HCT116 (cell line): ENCODE results near the gene RNF150. TPM values are rescaled to one million over a fixed set of nuclear protein-coding genes. Genes with fewer than 3 reads are reported as not detected.

ENCODE experiments used
- ATAC-seq: fragments of 200-7000 bp; cut with Tn5 transposase; 2 replicates; pipeline ENCODE4 v1.9.1; 2020; ENCODE audit warnings: mild to moderate bottlenecking, moderate library complexity
- BruUV-seq: library from RNA; stranded (reverse); fragments of 400-500 nt; replicated peaks from 2 replicates; lab custom pipeline; 2021; lab: Mats Ljungman, UMichigan
- CTCF ChIA-PET: fragments of 300-600 bp; sonication (Branson Sonifier 250); formaldehyde crosslinking; loops from one replicate; lab custom pipeline; 2021; ENCODE audit warnings: antibody characterized with exemption; lab: Charles Lee
- POLR2A ChIA-PET: fragments of 300-600, 350-600 bp; sonication (Branson Sonifier 250); formaldehyde crosslinking; loops from one replicate; lab custom pipeline; 2021; ENCODE audit warnings: antibody characterized with exemption; lab: Charles Lee
- RAD21 ChIA-PET, 2 experiments: fragments of 300-600 bp; sonication (Branson Sonifier 250); formaldehyde crosslinking; loops; one replicate each; lab custom pipeline; 2023; ENCODE audit warnings: low total read pairs in 2 of 2; ENCODE audit not compliant: uncharacterized antibody in 2 of 2, unreplicated experiment in 2 of 2, low non-redundant PET in 1 of 2; lab: Charles Lee
- DNase-seq: peaks from one replicate; pipeline ENCODE4 v3.0.0-alpha.2; 2010; ENCODE audit warnings: low read depth, low spot score
- H2AFZ ChIP-seq: fragments of 200-600 bp; shearing (Covaris generic), sonication (generic); 2 replicates; pipeline ENCODE4 v1.6.1; 2017; ENCODE audit warnings: low read depth, mixed run types, mixed read lengths, antibody characterized with exemption, low read length; ENCODE audit not compliant: poor library complexity, severe bottlenecking
- H3K27ac ChIP-seq: 2 replicates; pipeline ENCODE4 v1.5.1; 2012; ENCODE audit warnings: low read depth, low read length
- H3K27me3 ChIP-seq: fragments of 200-600 bp; sonication (generic); 2 replicates; pipeline ENCODE4 v1.6.1; 2016; ENCODE audit warnings: mixed run types, low read length, mixed read lengths; ENCODE audit not compliant: insufficient read depth
- H3K36me3 ChIP-seq, 2 experiments: fragments of 200-500 bp in 1 of 2; fragments of 200-600 bp in 1 of 2; sonication (Bioruptor generic) in 1 of 2; sonication (generic) in 1 of 2; 2 replicates each; pipeline versions ENCODE4 v1.5.1 to v1.6.1; 2014 to 2016; ENCODE audit warnings: low read length in 2 of 2, inconsistent platforms in 1 of 2, mixed read lengths in 1 of 2, mixed run types in 1 of 2; ENCODE audit not compliant: insufficient read depth in 2 of 2, control insufficient read depth in 1 of 2
- H3K4me1 ChIP-seq, 2 experiments: fragments of 200-600 bp in 1 of 2; sonication (generic) in 1 of 2; 2 replicates each; pipeline versions ENCODE4 v1.5.1 to v1.6.1; 2012 to 2017; ENCODE audit warnings: low read length in 2 of 2, inconsistent platforms in 1 of 2, mild to moderate bottlenecking in 1 of 2, mixed read lengths in 1 of 2, mixed run types in 1 of 2, moderate library complexity in 1 of 2; ENCODE audit not compliant: insufficient read depth in 2 of 2, control insufficient read depth in 1 of 2
- H3K4me2 ChIP-seq: fragments of 200-600 bp; sonication (generic); 2 replicates; pipeline ENCODE4 v1.6.1; 2017; ENCODE audit warnings: mixed run types, low read length, mixed read lengths
- H3K4me3 ChIP-seq, 2 experiments: fragments of 200-600 bp in 1 of 2; sonication (generic) in 1 of 2; replicated peaks in 1 of 2; 2 replicates each; pipeline ENCODE4 v1.5.1; 2011 to 2016; ENCODE audit warnings: low read length in 2 of 2, control low read depth in 1 of 2, low read depth in 1 of 2, mild to moderate bottlenecking in 1 of 2, mixed read lengths in 1 of 2, mixed run types in 1 of 2
- H3K79me2 ChIP-seq: fragments of 200-600 bp; sonication (generic); 2 replicates; pipeline ENCODE4 v1.6.1; 2017; ENCODE audit warnings: mild to moderate bottlenecking, mixed run types, low read length, moderate library complexity, mixed read lengths; ENCODE audit not compliant: insufficient read depth
- H3K9ac ChIP-seq: fragments of 200-600 bp; sonication (generic); 2 replicates; pipeline ENCODE4 v1.6.1; 2016; ENCODE audit warnings: low read length, mixed read lengths
- H3K9me2 ChIP-seq: fragments of 200-600 bp; sonication (generic), shearing (Covaris generic); 2 replicates; pipeline ENCODE4 v1.6.1; 2017; ENCODE audit warnings: mixed run types, mild to moderate bottlenecking, moderate library complexity; ENCODE audit not compliant: insufficient read depth
- H3K9me3 ChIP-seq, 2 experiments: fragments of 200-500 bp in 1 of 2; fragments of 200-600 bp in 1 of 2; sonication (Bioruptor generic) in 1 of 2; sonication (generic) in 1 of 2; 2 replicates each; pipeline ENCODE4 v1.6.1; 2014 to 2017; ENCODE audit warnings: low read length in 2 of 2, mixed read lengths in 2 of 2, inconsistent platforms in 1 of 2, low read depth in 1 of 2, mild to moderate bottlenecking in 1 of 2, mixed run types in 1 of 2, moderate library complexity in 1 of 2; ENCODE audit not compliant: control insufficient read depth in 1 of 2, insufficient read depth in 1 of 2
- H4K20me1 ChIP-seq: fragments of 200-600 bp; sonication (generic), shearing (Covaris generic); 2 replicates; pipeline ENCODE4 v1.6.1; 2017; ENCODE audit warnings: mixed run types, mild to moderate bottlenecking, moderate library complexity; ENCODE audit not compliant: insufficient read depth
- EGR1 ChIP-seq: IDR thresholded peaks from 2 replicates; pipeline ENCODE4 v1.6.1; 2012; ENCODE audit warnings: low read depth
- ELF1 ChIP-seq: IDR thresholded peaks from 2 replicates; pipeline ENCODE4 v1.6.1; 2012; ENCODE audit warnings: low read depth, borderline replicate concordance
- EZH2 ChIP-seq: fragments of 200-600 bp; sonication (generic); IDR thresholded peaks from 2 replicates; pipeline ENCODE4 v1.6.1; 2017; ENCODE audit warnings: antibody characterized with exemption, mixed run types
- FOSL1 ChIP-seq: IDR thresholded peaks from 2 replicates; pipeline ENCODE4 v1.6.1; 2012; ENCODE audit warnings: low read depth
- JUND ChIP-seq: IDR thresholded peaks from 2 replicates; pipeline ENCODE4 v1.6.1; 2012
- POLR2A ChIP-seq: IDR thresholded peaks from 2 replicates; pipeline ENCODE4 v1.7.0; 2011; ENCODE audit warnings: borderline replicate concordance; ENCODE audit not compliant: insufficient read depth, insufficient read length; ENCODE audit errors: extremely low read depth
- POLR2AphosphoS5 ChIP-seq: IDR thresholded peaks from 2 replicates; pipeline ENCODE4 v1.6.1; 2011; ENCODE audit warnings: mild to moderate bottlenecking, low read depth, low read length, moderate library complexity
- RAD21 ChIP-seq: IDR thresholded peaks from 2 replicates; pipeline ENCODE4 v1.6.1; 2012; ENCODE audit warnings: low read depth, mild to moderate bottlenecking
- SP1 ChIP-seq: IDR thresholded peaks from 2 replicates; pipeline ENCODE4 v1.6.1; 2012; ENCODE audit warnings: low read depth
- YY1 ChIP-seq: IDR thresholded peaks from 2 replicates; pipeline ENCODE4 v1.6.1; 2011; ENCODE audit warnings: low read length, low read depth, moderate library complexity, mild to moderate bottlenecking; ENCODE audit not compliant: insufficient replicate concordance; ENCODE audit errors: extremely low read depth
- ZFX ChIP-seq: fragments of 450-650 bp; IDR thresholded peaks from 2 replicates; pipeline ENCODE4 v1.6.1; 2017
- ZNF274 ChIP-seq: fragments of 200-500 bp; sonication (Bioruptor generic); IDR thresholded peaks from 2 replicates; pipeline ENCODE4 v1.6.1; 2014; ENCODE audit warnings: mild to moderate bottlenecking, low read depth, low read length, inconsistent platforms
- intact Hi-C: fragments of 100-400 bp; cut with micrococcal nuclease; formaldehyde crosslinking; loops from 2 replicates; pipeline ENCODE4 v1.10.0; 2022
- total RNA-seq: library from RNA; stranded (reverse); gene quantifications from one replicate; pipeline ENCODE4 v1.2.1, GENCODE V29; 2021; ENCODE audit not compliant: unreplicated experiment
- TF ChIP-seq, protein P1 (sequence below): IDR thresholded peaks from 2 replicates; pipeline ENCODE4 v1.6.1; 2011; ENCODE audit warnings: mild to moderate bottlenecking, low read length, moderate library complexity; ENCODE audit not compliant: insufficient replicate concordance; ENCODE audit errors: extremely low read depth
- TF ChIP-seq, protein P2 (sequence below), 3 experiments: fragments of 200-600 bp in 1 of 3; sonication (generic) in 1 of 3; IDR thresholded peaks in 2 of 3; conservative IDR thresholded peaks in 1 of 3; 2 replicates each; pipeline ENCODE4 v1.5.1; 2012 to 2017; ENCODE audit warnings: low read depth in 2 of 3, low read length in 2 of 3, antibody characterized with exemption in 1 of 3, borderline replicate concordance in 1 of 3, control low read depth in 1 of 3, mild to moderate bottlenecking in 1 of 3, mixed read lengths in 1 of 3, mixed run types in 1 of 3, moderate library complexity in 1 of 3; ENCODE audit not compliant: insufficient read depth in 1 of 3
- TF ChIP-seq, protein P3 (sequence below): IDR thresholded peaks from 2 replicates; pipeline ENCODE4 v1.6.1; 2012
- TF ChIP-seq, protein P4 (sequence below): IDR thresholded peaks from 2 replicates; pipeline ENCODE4 v1.6.1; 2012
- TF ChIP-seq, protein P5 (sequence below): IDR thresholded peaks from 2 replicates; pipeline ENCODE4 v1.6.1; 2012; ENCODE audit warnings: low read depth

The RNF150 gene
- total RNA-seq, 1 experiment from 2014 or later, result 0.07 TPM

DNA sequence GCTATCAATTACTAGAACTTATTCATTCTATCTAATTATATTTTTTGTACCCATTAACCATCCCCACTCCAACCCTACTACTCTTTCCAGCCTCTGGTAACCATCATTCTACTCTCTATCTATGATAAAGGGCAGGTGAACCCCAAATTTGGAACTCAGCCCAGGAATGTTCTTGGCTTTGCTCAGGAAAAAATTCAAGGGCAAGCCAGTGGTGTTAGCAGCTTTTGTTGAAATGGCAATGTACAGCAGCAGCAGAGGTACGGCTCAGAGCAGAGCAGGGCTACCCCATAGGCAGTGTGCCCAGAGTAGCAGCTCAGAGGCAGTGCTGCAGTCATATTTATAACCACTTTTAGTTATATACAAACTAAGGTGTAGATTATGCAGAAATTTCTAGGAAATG, 138.2 kb downstream of the RNF150 start:
- no peaks in the 10 kb centered on the region for H3K27me3 ChIP-seq
- H3K36me3 ChIP-seq, result no peaks in the 10 kb centered on the region
- no peak overlapping the region for H2AFZ ChIP-seq
- ATAC-seq (no peak), DNase-seq (no peak)
- H3K4me2 ChIP-seq, result no peak overlapping the region
- BruUV-seq, result no TSS peak
- ChIA-PET RAD21 (no interaction called here), CTCF (no interaction called here), POLR2A (no interaction called here)
- H3K27ac ChIP-seq, result no peak overlapping the region
- no peaks in the 10 kb centered on the region for H3K79me2 ChIP-seq
- TF ChIP-seq, protein P1, sequence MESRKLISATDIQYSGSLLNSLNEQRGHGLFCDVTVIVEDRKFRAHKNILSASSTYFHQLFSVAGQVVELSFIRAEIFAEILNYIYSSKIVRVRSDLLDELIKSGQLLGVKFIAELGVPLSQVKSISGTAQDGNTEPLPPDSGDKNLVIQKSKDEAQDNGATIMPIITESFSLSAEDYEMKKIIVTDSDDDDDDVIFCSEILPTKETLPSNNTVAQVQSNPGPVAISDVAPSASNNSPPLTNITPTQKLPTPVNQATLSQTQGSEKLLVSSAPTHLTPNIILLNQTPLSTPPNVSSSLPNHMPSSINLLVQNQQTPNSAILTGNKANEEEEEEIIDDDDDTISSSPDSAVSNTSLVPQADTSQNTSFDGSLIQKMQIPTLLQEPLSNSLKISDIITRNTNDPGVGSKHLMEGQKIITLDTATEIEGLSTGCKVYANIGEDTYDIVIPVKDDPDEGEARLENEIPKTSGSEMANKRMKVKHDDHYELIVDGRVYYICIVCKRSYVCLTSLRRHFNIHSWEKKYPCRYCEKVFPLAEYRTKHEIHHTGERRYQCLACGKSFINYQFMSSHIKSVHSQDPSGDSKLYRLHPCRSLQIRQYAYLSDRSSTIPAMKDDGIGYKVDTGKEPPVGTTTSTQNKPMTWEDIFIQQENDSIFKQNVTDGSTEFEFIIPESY, result no peak
- TF ChIP-seq, protein P2, sequence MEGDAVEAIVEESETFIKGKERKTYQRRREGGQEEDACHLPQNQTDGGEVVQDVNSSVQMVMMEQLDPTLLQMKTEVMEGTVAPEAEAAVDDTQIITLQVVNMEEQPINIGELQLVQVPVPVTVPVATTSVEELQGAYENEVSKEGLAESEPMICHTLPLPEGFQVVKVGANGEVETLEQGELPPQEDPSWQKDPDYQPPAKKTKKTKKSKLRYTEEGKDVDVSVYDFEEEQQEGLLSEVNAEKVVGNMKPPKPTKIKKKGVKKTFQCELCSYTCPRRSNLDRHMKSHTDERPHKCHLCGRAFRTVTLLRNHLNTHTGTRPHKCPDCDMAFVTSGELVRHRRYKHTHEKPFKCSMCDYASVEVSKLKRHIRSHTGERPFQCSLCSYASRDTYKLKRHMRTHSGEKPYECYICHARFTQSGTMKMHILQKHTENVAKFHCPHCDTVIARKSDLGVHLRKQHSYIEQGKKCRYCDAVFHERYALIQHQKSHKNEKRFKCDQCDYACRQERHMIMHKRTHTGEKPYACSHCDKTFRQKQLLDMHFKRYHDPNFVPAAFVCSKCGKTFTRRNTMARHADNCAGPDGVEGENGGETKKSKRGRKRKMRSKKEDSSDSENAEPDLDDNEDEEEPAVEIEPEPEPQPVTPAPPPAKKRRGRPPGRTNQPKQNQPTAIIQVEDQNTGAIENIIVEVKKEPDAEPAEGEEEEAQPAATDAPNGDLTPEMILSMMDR (IDR thresholded peaks at IDR 0.05 in 2 of 3, conservative IDR thresholded peaks at IDR 0.05 in 1 of 3; ENCODE audit: borderline replicate concordance in 1 of 3, insufficient read depth in 1 of 3, low read depth in 2 of 3, low read length in 2 of 3), result no peak
- TF ChIP-seq, protein P3, sequence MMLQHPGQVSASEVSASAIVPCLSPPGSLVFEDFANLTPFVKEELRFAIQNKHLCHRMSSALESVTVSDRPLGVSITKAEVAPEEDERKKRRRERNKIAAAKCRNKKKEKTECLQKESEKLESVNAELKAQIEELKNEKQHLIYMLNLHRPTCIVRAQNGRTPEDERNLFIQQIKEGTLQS, result no peak
- TF ChIP-seq POLR2AphosphoS5, result no peak
- TF ChIP-seq FOSL1, result no peak
- no peak for TF ChIP-seq POLR2A
- TF ChIP-seq ZNF274, result no peak
- no peak for TF ChIP-seq SP1
- TF ChIP-seq ZFX, result no peak
- no peak for TF ChIP-seq YY1
- TF ChIP-seq, protein P4, sequence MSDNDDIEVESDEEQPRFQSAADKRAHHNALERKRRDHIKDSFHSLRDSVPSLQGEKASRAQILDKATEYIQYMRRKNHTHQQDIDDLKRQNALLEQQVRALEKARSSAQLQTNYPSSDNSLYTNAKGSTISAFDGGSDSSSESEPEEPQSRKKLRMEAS, result no peak
- TF ChIP-seq ELF1, result no peak
- TF ChIP-seq, protein P5, sequence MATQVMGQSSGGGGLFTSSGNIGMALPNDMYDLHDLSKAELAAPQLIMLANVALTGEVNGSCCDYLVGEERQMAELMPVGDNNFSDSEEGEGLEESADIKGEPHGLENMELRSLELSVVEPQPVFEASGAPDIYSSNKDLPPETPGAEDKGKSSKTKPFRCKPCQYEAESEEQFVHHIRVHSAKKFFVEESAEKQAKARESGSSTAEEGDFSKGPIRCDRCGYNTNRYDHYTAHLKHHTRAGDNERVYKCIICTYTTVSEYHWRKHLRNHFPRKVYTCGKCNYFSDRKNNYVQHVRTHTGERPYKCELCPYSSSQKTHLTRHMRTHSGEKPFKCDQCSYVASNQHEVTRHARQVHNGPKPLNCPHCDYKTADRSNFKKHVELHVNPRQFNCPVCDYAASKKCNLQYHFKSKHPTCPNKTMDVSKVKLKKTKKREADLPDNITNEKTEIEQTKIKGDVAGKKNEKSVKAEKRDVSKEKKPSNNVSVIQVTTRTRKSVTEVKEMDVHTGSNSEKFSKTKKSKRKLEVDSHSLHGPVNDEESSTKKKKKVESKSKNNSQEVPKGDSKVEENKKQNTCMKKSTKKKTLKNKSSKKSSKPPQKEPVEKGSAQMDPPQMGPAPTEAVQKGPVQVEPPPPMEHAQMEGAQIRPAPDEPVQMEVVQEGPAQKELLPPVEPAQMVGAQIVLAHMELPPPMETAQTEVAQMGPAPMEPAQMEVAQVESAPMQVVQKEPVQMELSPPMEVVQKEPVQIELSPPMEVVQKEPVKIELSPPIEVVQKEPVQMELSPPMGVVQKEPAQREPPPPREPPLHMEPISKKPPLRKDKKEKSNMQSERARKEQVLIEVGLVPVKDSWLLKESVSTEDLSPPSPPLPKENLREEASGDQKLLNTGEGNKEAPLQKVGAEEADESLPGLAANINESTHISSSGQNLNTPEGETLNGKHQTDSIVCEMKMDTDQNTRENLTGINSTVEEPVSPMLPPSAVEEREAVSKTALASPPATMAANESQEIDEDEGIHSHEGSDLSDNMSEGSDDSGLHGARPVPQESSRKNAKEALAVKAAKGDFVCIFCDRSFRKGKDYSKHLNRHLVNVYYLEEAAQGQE, result no peak
- TF ChIP-seq JUND, result no peak
- no peak for TF ChIP-seq EZH2
- no peak for TF ChIP-seq RAD21
- no peak for TF ChIP-seq EGR1
- no peaks in the 10 kb centered on the region for H3K4me1 ChIP-seq
- no peaks in the 10 kb centered on the region for H4K20me1 ChIP-seq
- intact Hi-C loops, result no loop called here
- no peak overlapping the region for H3K4me3 ChIP-seq
- H3K9me2 ChIP-seq, result no peaks in the 10 kb centered on the region
- H3K9ac ChIP-seq, result no peak overlapping the region
- no peaks in the 10 kb centered on the region for H3K9me3 ChIP-seq
